Cerebellar nuclear complex (tissue), 1 donor: ENCODE results near the gene EIF3I.

Source experiments
- DNase-seq, 2 experiments: peaks; one replicate each; lab custom pipeline; 2025; lab: John Stamatoyannopoulos, UW

The EIF3I gene

DNA sequence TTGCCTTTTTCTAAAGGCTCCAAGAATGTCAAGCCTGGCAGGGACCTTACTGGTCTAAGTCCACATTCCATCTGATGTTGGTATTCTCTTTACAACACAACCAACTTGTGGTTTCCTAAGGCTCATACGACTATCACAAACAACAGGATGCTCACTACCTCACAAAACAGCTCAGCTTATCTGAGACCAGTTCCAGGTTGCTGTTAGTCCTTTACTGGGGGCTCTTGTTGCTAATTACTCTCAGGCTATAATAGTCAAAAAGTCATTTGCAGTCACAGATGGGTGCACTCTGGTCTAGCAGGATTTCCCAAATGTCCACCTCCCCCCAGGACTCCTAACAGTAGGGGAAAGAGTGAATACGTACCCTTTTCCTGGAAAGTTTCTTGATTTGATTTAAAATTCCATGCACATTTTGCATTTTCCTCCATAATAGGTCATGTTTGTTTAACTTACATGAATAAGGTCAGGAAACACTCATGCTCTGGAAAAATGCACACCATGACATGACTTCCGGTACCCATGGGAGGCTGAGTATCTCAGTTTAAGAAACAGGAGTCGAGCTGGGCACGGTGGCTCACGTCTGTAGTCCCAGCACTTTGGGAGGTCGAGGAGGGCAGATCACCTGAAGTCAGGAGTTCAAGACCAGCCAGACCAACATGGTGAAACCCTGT is 44.8 kb downstream of the EIF3I start:
- no peak for DNase-seq

DNA sequence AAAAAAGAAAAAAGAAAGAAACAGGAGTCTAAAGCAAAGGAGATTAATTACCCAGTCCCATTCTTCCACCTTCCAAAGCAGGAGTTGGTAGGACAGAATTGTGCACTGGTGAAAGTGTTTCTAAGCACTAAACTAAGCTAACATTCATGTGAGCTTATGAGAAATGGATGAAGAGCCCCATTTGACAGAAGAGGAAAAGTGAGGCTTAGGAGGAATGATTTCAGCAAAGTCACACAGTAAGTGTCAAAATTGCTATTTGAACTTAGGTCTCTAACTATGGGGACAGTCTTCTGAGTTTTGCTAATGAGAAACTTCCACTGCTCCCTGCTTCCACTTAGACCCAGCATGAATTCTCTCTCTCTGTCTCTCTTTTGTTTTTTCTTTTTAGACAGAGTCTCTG is 47.5 kb downstream of the EIF3I start:
- DNase-seq = no peak

DNA sequence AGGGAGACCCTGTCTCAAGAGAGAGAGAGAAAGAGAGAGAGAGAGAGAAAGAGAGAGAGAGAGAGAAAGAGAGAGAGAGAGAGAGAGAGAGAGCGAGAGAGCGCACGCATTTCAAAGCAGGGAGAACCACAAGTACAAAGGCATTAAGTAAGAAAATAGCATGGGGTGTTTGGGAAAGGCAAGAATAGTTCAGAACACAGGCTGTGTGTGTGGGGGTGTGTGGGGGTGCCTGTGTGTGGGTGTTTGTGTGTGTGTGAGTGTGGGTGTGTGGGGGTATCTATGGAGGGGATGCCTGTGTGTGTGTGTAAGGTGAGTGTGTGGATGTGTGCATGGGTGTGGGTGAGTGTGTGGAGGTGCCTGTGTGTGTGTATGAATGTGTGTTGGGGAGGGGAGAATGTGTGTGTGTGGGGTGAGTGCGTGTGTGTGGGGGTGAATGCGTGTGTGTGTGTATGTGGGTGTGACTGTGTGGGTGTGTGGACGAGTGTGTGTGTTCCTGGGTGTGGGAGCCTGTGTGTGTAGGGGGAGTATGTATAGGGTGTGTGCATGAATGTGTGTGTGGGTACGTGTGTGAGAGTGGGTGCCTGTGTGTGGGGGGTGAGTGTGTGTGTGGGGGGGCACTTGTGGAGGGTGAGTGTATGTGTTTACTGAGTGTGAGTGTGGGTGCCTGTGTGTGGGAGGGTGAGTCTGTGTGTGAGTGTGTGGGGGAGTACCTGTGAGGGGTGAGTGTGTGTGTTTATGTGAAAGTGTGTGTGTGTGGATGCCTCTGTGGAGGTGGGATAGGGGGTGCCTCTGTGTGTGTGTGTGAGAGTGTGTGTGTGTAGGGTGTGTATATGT is 50.6 kb downstream of the EIF3I start:
- no peak for DNase-seq

DNA sequence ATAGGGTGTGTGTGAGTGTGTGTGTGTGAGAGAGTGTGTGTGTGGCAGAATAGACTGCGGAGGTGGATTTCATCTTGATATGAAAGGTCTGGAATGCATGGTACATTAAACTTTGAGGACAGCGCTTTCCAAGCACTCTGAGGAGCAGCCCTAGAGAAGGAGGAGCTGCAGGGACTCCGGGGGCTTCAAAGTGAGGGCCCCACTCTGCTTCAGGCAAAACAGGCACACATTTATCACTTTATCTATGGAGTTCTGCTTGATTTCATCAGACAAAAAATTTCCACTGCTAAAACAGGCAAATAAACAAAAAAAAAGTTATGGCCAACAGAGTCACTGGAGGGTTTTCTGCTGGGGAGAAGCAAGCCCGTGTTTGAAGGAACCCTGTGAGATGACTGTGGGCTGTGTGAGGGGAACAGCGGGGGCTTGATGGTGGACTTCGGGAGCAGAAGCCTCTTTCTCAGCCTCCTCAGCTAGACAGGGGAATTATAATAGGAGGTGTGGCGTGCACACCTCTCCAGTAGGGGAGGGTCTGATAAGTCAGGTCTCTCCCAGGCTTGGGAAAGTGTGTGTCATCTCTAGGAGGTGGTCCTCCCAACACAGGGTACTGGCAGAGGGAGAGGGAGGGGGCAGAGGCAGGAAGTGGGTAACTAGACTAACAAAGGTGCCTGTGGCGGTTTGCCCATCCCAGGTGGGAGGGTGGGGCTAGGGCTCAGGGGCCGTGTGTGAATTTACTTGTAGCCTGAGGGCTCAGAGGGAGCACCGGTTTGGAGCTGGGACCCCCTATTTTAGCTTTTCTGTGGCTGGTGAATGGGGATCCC is 51.4 kb downstream of the EIF3I start:
- DNase-seq = no peak

DNA sequence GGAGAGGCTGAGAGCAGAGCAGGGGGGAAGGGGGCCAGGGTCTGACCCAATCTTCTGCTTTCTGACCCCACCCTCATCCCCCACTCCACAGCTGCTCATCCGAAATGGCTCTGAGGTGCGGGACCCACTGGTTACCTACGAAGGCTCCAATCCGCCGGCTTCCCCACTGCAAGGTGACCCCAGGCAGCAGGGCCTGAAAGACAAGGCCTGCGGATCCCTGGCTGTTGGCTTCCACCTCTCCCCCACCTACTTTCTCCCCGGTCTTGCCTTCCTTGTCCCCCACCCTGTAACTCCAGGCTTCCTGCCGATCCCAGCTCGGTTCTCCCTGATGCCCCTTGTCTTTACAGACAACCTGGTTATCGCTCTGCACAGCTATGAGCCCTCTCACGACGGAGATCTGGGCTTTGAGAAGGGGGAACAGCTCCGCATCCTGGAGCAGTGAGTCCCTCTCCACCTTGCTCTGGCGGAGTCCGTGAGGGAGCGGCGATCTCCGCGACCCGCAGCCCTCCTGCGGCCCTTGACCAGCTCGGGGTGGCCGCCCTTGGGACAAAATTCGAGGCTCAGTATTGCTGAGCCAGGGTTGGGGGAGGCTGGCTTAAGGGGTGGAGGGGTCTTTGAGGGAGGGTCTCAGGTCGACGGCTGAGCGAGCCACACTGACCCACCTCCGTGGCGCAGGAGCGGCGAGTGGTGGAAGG is 52.6 kb downstream of the EIF3I start:
- DNase-seq = no peak

DNA sequence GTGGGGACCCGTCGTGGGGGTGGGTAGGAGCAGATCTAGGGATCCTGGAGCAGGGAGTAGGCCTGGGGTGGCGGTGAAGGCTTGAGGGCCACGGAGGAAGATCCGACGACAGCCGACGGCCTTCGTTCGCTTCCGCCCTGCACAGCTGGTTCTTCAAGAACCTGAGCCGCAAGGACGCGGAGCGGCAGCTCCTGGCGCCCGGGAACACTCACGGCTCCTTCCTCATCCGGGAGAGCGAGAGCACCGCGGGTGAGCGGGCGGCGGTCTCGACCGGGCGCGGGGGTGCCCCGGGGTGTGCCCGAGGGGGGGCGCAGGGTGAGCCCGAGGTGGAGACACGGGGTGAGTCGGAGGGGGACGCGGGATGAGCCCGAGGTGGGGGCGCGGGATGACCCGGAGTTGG is 53.2 kb downstream of the EIF3I start:
- DNase-seq = no peak

DNA sequence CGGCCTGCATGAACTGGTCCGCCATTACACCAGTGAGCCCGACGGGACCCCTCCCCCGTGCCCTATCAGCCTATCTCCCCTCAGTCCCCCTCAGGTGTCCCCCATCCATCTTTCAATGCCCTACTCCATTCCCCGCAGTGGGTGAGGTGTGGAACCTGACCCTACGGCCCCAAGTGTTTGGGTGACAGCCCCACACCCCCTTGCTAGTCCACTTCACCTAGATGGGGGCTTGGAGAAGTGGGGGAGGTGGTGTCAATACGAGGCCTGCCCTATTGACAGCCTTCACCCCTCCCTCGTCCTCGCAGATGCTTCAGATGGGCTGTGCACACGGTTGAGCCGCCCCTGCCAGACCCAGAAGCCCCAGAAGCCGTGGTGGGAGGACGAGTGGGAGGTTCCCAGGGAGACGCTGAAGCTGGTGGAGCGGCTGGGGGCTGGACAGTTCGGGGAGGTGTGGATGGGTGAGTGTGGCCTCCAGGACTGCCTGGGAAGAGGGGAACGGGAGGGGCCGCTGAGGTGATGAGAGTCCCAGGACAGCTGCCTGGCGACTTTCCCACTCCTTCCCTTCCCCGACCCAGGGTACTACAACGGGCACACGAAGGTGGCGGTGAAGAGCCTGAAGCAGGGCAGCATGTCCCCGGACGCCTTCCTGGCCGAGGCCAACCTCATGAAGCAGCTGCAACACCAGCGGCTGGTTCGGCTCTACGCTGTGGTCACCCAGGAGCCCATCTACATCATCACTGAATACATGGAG is 54.0 kb downstream of the EIF3I start:
- DNase-seq = no peak
